ENCODE measurements around the gene HSD17B12. TPM values are rescaled to one million over a fixed set of nuclear protein-coding genes. Genes with fewer than 3 reads are reported as not detected.

HSD17B12 gene
- total and polyA plus RNA-seq, 2 of the 13 experiments (the other 11 are each of a cell fraction or from before 2014, with no cell fraction given): 50.3 to 117 TPM

DNA sequence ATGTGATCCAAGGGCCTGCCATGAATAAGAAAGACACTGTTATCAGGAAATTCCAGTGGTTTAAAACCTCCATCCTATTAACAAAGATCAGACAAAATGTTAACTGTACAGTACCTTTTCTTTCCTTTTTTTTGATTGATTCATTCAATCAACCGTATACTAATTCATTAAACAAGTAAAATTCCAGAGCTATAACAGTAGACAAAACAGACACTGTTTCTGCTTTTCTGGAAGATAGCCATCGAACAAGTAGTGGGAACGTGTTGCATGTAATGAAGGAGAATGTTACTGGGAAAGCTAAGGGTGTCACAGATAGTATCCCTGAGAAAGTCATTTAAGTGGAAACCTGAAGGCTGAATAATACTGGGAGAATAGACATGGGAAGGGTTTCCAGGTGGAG is 126.4 kb downstream of the HSD17B12 start (continued):
- TF ChIP-seq, protein P1, sequence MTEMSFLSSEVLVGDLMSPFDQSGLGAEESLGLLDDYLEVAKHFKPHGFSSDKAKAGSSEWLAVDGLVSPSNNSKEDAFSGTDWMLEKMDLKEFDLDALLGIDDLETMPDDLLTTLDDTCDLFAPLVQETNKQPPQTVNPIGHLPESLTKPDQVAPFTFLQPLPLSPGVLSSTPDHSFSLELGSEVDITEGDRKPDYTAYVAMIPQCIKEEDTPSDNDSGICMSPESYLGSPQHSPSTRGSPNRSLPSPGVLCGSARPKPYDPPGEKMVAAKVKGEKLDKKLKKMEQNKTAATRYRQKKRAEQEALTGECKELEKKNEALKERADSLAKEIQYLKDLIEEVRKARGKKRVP (CRISPR knock-in tag; IDR thresholded peaks at IDR 0.05): no peak
- TF ChIP-seq ZMAT3 (CRISPR knock-in tag; conservative IDR thresholded peaks at IDR 0.05): no peak
- TF ChIP-seq, protein P2, sequence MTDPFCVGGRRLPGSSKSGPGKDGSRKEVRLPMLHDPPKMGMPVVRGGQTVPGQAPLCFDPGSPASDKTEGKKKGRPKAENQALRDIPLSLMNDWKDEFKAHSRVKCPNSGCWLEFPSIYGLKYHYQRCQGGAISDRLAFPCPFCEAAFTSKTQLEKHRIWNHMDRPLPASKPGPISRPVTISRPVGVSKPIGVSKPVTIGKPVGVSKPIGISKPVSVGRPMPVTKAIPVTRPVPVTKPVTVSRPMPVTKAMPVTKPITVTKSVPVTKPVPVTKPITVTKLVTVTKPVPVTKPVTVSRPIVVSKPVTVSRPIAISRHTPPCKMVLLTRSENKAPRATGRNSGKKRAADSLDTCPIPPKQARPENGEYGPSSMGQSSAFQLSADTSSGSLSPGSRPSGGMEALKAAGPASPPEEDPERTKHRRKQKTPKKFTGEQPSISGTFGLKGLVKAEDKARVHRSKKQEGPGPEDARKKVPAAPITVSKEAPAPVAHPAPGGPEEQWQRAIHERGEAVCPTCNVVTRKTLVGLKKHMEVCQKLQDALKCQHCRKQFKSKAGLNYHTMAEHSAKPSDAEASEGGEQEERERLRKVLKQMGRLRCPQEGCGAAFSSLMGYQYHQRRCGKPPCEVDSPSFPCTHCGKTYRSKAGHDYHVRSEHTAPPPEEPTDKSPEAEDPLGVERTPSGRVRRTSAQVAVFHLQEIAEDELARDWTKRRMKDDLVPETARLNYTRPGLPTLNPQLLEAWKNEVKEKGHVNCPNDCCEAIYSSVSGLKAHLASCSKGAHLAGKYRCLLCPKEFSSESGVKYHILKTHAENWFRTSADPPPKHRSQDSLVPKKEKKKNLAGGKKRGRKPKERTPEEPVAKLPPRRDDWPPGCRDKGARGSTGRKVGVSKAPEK (CRISPR knock-in tag; IDR thresholded peaks at IDR 0.05; ENCODE audit: borderline replicate concordance): no peak
- TF ChIP-seq, protein P3, sequence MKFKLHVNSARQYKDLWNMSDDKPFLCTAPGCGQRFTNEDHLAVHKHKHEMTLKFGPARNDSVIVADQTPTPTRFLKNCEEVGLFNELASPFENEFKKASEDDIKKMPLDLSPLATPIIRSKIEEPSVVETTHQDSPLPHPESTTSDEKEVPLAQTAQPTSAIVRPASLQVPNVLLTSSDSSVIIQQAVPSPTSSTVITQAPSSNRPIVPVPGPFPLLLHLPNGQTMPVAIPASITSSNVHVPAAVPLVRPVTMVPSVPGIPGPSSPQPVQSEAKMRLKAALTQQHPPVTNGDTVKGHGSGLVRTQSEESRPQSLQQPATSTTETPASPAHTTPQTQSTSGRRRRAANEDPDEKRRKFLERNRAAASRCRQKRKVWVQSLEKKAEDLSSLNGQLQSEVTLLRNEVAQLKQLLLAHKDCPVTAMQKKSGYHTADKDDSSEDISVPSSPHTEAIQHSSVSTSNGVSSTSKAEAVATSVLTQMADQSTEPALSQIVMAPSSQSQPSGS (CRISPR knock-in tag; IDR thresholded peaks at IDR 0.05): no peak

DNA sequence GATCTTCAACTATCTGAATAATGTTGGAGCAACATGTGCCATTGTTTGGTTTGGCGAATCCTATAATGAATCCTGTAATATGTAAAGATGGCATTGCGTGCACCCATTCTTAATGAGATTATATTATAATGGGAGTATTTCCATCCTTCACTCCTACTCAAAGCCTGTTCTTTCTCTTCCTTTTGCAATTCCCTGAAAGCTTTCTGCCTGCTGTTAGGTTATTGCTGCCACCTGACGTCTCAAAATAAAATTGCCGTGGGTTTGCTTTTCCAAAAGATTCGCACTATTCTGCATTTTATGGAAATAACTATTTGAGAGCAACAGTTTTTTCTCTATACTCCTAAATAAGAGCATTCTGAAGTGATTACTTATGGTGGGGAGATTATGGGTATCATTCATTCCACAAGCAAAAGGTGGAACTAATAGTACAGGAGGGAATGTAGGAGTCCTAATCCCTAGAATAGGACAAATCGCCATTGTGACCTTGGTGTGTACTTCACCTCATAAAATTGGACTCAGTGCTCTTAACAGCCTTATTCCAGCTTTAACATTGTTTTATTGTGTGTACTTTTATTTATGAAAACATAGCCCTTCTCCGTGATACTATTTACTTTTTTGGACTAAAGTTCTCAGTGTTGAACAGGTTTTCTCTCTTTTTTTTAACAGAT is 130.5 kb downstream of the HSD17B12 start:
- H3K27ac ChIP-seq (ENCODE audit: extremely low read length, insufficient read depth, low read length): no peak overlapping the region
- H3K79me2 ChIP-seq (ENCODE audit: insufficient read depth, low read length): no peaks in the 10 kb centered on the region
- 95% methylated on average over 7 of the region's 7 CpGs for WGBS (ENCODE audit: low lambda C conversion rate)
- no peaks in the 10 kb centered on the region for H4K20me1 ChIP-seq (ENCODE audit: insufficient read depth, low read length)
- BruUV-seq (replicated peaks): no TSS peak
- in situ Hi-C loops (cut with HindIII; ENCODE audit: extremely low pct_ligation_motif_present, low pct_unique_long_range_greater_than_20kb) (no loop called here), intact Hi-C loops (cut with micrococcal nuclease; ENCODE audit: unreplicated experiment) (no loop called here)
- DNase-seq (ENCODE audit: low spot score): no peak
- ChIA-PET POLR2A (no interaction called here), CTCF (ENCODE audit: low intra/inter-chr PET ratio, low total read pairs) (no interaction called here)
- H3K4me2 ChIP-seq (ENCODE audit: low read depth, low read length): no peak overlapping the region
- no peak for FAIRE-seq
- H3K27me3 ChIP-seq (ENCODE audit: control insufficient read depth in 1 of 2, insufficient read depth in 2 of 2, low read length in 2 of 2): no peaks in the 10 kb centered on the region
- H3K36me3 ChIP-seq (replicated peaks in 1 of 2; ENCODE audit: control insufficient read depth in 1 of 2, insufficient read depth in 2 of 2, low read length in 2 of 2): peaks cover 2 to 18% of the 10 kb centered on the region in 2 experiments; a peak in 4 of 5 replicates
- no peaks in the 10 kb centered on the region for H3K9me3 ChIP-seq (ENCODE audit: low read length)
- H3K4me3 ChIP-seq (replicated peaks in 1 of 3; ENCODE audit: insufficient read depth in 1 of 3, low read depth in 2 of 3, low read length in 3 of 3): no peak overlapping the region
- H3K9ac ChIP-seq (ENCODE audit: insufficient read depth, low read depth, low read length): no peak overlapping the region
- H3K4me1 ChIP-seq (ENCODE audit: insufficient read depth, low read length): no peaks in the 10 kb centered on the region
- ATAC-seq: no peak
- no peak overlapping the region for H2AFZ ChIP-seq (ENCODE audit: low read length)
- TF ChIP-seq MIER2 (CRISPR knock-in tag; IDR thresholded peaks at IDR 0.05) (no peak), ZNF7 (CRISPR knock-in tag; IDR thresholded peaks at IDR 0.05) (no peak), ONECUT2 (CRISPR knock-in tag; IDR thresholded peaks at IDR 0.05) (no peak), MED13 (CRISPR knock-in tag; IDR thresholded peaks at IDR 0.05) (no peak), PHF5A (CRISPR knock-in tag; IDR thresholded peaks at IDR 0.05; ENCODE audit: low read depth, unreplicated experiment) (no peak), PLRG1 (conservative IDR thresholded peaks at IDR 0.05) (no peak), KLF11 (CRISPR knock-in tag; IDR thresholded peaks at IDR 0.05) (no peak), NAIF1 (CRISPR knock-in tag; IDR thresholded peaks at IDR 0.05; ENCODE audit: borderline replicate concordance) (no peak), SRY (CRISPR knock-in tag; IDR thresholded peaks at IDR 0.05) (no peak), ZNF83 (CRISPR knock-in tag; IDR thresholded peaks at IDR 0.05; ENCODE audit: borderline replicate concordance) (no peak)
- TF ChIP-seq, protein P4, sequence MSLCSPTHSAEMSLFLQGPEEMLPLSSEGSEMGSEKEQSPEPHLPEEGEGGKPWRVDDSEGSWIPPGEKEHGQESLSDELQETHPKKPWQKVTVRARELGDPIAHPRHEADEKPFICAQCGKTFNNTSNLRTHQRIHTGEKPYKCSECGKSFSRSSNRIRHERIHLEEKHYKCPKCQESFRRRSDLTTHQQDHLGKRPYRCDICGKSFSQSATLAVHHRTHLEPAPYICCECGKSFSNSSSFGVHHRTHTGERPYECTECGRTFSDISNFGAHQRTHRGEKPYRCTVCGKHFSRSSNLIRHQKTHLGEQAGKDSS (CRISPR knock-in tag; IDR thresholded peaks at IDR 0.05; ENCODE audit: borderline replicate concordance, low read depth): no peak
- TF ChIP-seq, protein P5, sequence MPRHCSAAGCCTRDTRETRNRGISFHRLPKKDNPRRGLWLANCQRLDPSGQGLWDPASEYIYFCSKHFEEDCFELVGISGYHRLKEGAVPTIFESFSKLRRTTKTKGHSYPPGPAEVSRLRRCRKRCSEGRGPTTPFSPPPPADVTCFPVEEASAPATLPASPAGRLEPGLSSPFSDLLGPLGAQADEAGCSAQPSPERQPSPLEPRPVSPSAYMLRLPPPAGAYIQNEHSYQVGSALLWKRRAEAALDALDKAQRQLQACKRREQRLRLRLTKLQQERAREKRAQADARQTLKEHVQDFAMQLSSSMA (CRISPR knock-in tag; IDR thresholded peaks at IDR 0.05): no peak
